H1 (cell line): ENCODE measurements around the gene FOXF2. TPM values are rescaled to one million over a fixed set of nuclear protein-coding genes. Genes with fewer than 3 reads are reported as not detected.

Experiments
- CTCF ChIA-PET: fragments of 300-600 bp; sonication (Branson Sonifier 250); formaldehyde crosslinking; loops from one replicate; lab custom pipeline; 2021; ENCODE audit not compliant: partially characterized antibody; lab: Charles Lee
- POLR2A ChIA-PET: fragments of 300-600 bp; sonication (Branson Sonifier 250); formaldehyde crosslinking; loops from one replicate; lab custom pipeline; 2021; ENCODE audit warnings: inconsistent platforms; ENCODE audit not compliant: partially characterized antibody; lab: Charles Lee
- DNase-seq, 2 experiments: peaks; one replicate each; pipeline versions ENCODE4 v3.0.0 to v3.0.0-alpha.2; 2010 to 2022; ENCODE audit warnings: low spot score in 2 of 2, low read depth in 1 of 2, mixed read lengths in 1 of 2
- FAIRE-seq: peaks from 2 replicates; lab custom pipeline; 2011; peaks lifted over from hg19 to GRCh38; lab: Jason Lieb, UNC
- H2AFZ ChIP-seq: 2 replicates; pipeline ENCODE4 v1.8.1; 2012; ENCODE audit warnings: low read length, inconsistent platforms
- H2AK5ac ChIP-seq: 2 replicates; pipeline ENCODE4 v1.6.1; 2013; ENCODE audit warnings: low read depth, low read length
- H2BK120ac ChIP-seq: replicated peaks from 2 replicates; pipeline ENCODE3; 2013; ENCODE audit warnings: low read depth, low read length, inconsistent platforms
- H2BK12ac ChIP-seq: 2 replicates; pipeline ENCODE4 v1.6.1; 2013; ENCODE audit warnings: low read depth, low read length
- H2BK15ac ChIP-seq: 2 replicates; pipeline ENCODE4 v1.6.1; 2013; ENCODE audit warnings: low read length
- H2BK20ac ChIP-seq: 2 replicates; pipeline ENCODE4 v1.6.1; 2013; ENCODE audit warnings: low read length
- H2BK5ac ChIP-seq: 2 replicates; pipeline ENCODE4 v1.6.1; 2013; ENCODE audit warnings: low read depth, low read length
- H3K14ac ChIP-seq: 2 replicates; pipeline ENCODE4 v1.6.1; 2013; ENCODE audit warnings: inconsistent platforms; ENCODE audit not compliant: insufficient read length
- H3K18ac ChIP-seq: 2 replicates; pipeline ENCODE4 v1.6.1; 2013; ENCODE audit warnings: low read length; ENCODE audit errors: extremely low read depth
- H3K23ac ChIP-seq: 2 replicates; pipeline ENCODE4 v1.6.1; 2013; ENCODE audit warnings: inconsistent platforms; ENCODE audit not compliant: insufficient read length
- H3K23me2 ChIP-seq: 2 replicates; pipeline ENCODE4 v1.6.1; 2013; ENCODE audit warnings: low read depth, low read length
- H3K27ac ChIP-seq: 2 replicates; pipeline ENCODE4 v1.6.1; 2011; ENCODE audit warnings: low read depth, low read length, inconsistent platforms
- H3K27me3 ChIP-seq, 4 experiments: replicated peaks in 1 of 4; 1 replicate in 1 of 4; 2 replicates in 3 of 4; pipeline versions ENCODE4 v1.6.1 to v1.8.1; 2011 to 2013; ENCODE audit warnings: low read length in 3 of 4, mild to moderate bottlenecking in 3 of 4, inconsistent platforms in 2 of 4, mixed read lengths in 2 of 4, moderate library complexity in 1 of 4; ENCODE audit not compliant: control insufficient read depth in 3 of 4, insufficient read depth in 3 of 4; ENCODE audit errors: extremely low read depth in 1 of 4
- H3K36me3 ChIP-seq, 4 experiments: 2 replicates each; pipeline versions ENCODE4 v1.6.1 to v1.8.1; 2011 to 2013; ENCODE audit warnings: mild to moderate bottlenecking in 4 of 4, low read length in 3 of 4, moderate library complexity in 2 of 4, control low read depth in 1 of 4, inconsistent platforms in 1 of 4; ENCODE audit not compliant: insufficient read depth in 4 of 4, control insufficient read depth in 2 of 4
- H3K4ac ChIP-seq: replicated peaks from 2 replicates; pipeline ENCODE3; 2013; ENCODE audit warnings: low read length, low read depth, mixed read lengths, inconsistent platforms; ENCODE audit not compliant: insufficient read length
- H3K4me1 ChIP-seq, 4 experiments: replicated peaks in 1 of 4; 1 replicate in 1 of 4; 2 replicates in 3 of 4; pipeline versions ENCODE4 v1.6.1 to v1.8.1; 2011 to 2013; ENCODE audit warnings: low read length in 3 of 4, inconsistent platforms in 2 of 4, mixed read lengths in 1 of 4; ENCODE audit not compliant: insufficient read depth in 4 of 4, control insufficient read depth in 3 of 4
- H3K4me2 ChIP-seq, 2 experiments: 2 replicates each; pipeline versions ENCODE4 v1.6.1 to v1.8.1; 2011 to 2013; ENCODE audit warnings: low read depth in 2 of 2, low read length in 2 of 2, control low read depth in 1 of 2, inconsistent platforms in 1 of 2, mild to moderate bottlenecking in 1 of 2; ENCODE audit not compliant: insufficient read depth in 1 of 2
- H3K4me3 ChIP-seq, 4 experiments: fragments of 200-600, 300-600 bp in 1 of 4; sonication (generic), shearing (Covaris generic), sonication (Bioruptor Twin) in 1 of 4; 2 replicates each; pipeline versions ENCODE4 v1.5.1 to v1.8.1; 2011 to 2016; ENCODE audit warnings: low read length in 4 of 4, low read depth in 3 of 4, control low read depth in 2 of 4, inconsistent platforms in 2 of 4, mild to moderate bottlenecking in 2 of 4, mixed read lengths in 1 of 4, moderate library complexity in 1 of 4; ENCODE audit not compliant: insufficient read depth in 2 of 4; ENCODE audit errors: extremely low read depth in 1 of 4
- H3K56ac ChIP-seq: replicated peaks from 2 replicates; pipeline ENCODE3; 2013; ENCODE audit warnings: low read depth, mild to moderate bottlenecking, mixed read lengths, low read length, inconsistent platforms; ENCODE audit not compliant: insufficient read length
- H3K79me1 ChIP-seq: 2 replicates; pipeline ENCODE4 v1.6.1; 2013; ENCODE audit warnings: low read depth, low read length, control low read depth
- H3K79me2 ChIP-seq, 2 experiments: 2 replicates each; pipeline versions ENCODE4 v1.6.1 to v1.8.1; 2012 to 2013; ENCODE audit warnings: low read length in 2 of 2, mild to moderate bottlenecking in 2 of 2, inconsistent platforms in 1 of 2; ENCODE audit not compliant: insufficient read depth in 2 of 2, control insufficient read depth in 1 of 2
- H3K9ac ChIP-seq, 4 experiments: replicated peaks in 1 of 4; 1 replicate in 1 of 4; 2 replicates in 3 of 4; pipeline versions ENCODE4 v1.6.1 to v1.8.1; 2011 to 2013; ENCODE audit warnings: low read depth in 3 of 4, low read length in 3 of 4, control low read depth in 2 of 4, mild to moderate bottlenecking in 2 of 4, moderate library complexity in 2 of 4, inconsistent platforms in 1 of 4; ENCODE audit errors: extremely low read depth in 1 of 4
- H3K9me3 ChIP-seq, 2 experiments: 2 replicates each; pipeline versions ENCODE4 v1.6.1 to v1.8.1; 2012 to 2013; ENCODE audit warnings: mild to moderate bottlenecking in 2 of 2, moderate library complexity in 2 of 2, control low read depth in 1 of 2, inconsistent platforms in 1 of 2, low read depth in 1 of 2, low read length in 1 of 2, mixed read lengths in 1 of 2; ENCODE audit not compliant: insufficient read depth in 2 of 2
- H4K20me1 ChIP-seq, 2 experiments: replicated peaks in 1 of 2; 2 replicates each; pipeline versions ENCODE3 to v1.8.1; 2011 to 2013; ENCODE audit warnings: inconsistent platforms in 2 of 2, low read length in 2 of 2, mild to moderate bottlenecking in 1 of 2; ENCODE audit not compliant: insufficient read depth in 2 of 2, control insufficient read depth in 1 of 2
- H4K5ac ChIP-seq: 2 replicates; pipeline ENCODE4 v1.6.1; 2013; ENCODE audit warnings: low read length, low read depth, mixed read lengths, inconsistent platforms; ENCODE audit not compliant: insufficient read length
- H4K8ac ChIP-seq: 2 replicates; pipeline ENCODE4 v1.8.0; 2013; ENCODE audit warnings: mild to moderate bottlenecking, moderate library complexity, low read length, inconsistent platforms; ENCODE audit not compliant: insufficient read depth; ENCODE audit errors: extremely low read depth
- H4K91ac ChIP-seq: replicated peaks from 2 replicates; pipeline ENCODE3; 2013; ENCODE audit warnings: low read length, mixed read lengths, inconsistent platforms; ENCODE audit not compliant: insufficient read length
- ASH2L ChIP-seq: fragments of 200-600, 300-600 bp; sonication (generic); IDR thresholded peaks from one replicate; pipeline ENCODE4 v1.7.1; 2017; ENCODE audit warnings: low read length
- CBX8 ChIP-seq: fragments of 300-800, 300-1000 bp; sonication (generic); IDR thresholded peaks from 2 replicates; pipeline ENCODE4 v1.7.1; 2016; ENCODE audit warnings: low read depth, low read length, borderline replicate concordance
- WGBS, 2 experiments: shearing (Covaris generic) in 1 of 2; methylation state at CpG; one replicate each; pipeline versions ENCODE4 v1.1.6 to v1.1.7; 2013 to 2015; ENCODE audit warnings: low lambda C conversion rate in 2 of 2, mixed read lengths in 2 of 2, inconsistent platforms in 1 of 2, low coverage in 1 of 2, missing lambda C conversion rate in 1 of 2; ENCODE audit not compliant: insufficient replicate concordance in 2 of 2, insufficient coverage in 1 of 2, insufficient read length in 1 of 2; ENCODE audit errors: extremely low coverage in 1 of 2, missing lambda C conversion rate in 1 of 2; 5-methylcytosine and 5-hydroxymethylcytosine counted together
- polyA plus RNA-seq, 7 experiments: library from polyadenylated mRNA; depleted of rRNA in 3 of 7; stranded (reverse) in 5 of 7; unstranded in 2 of 7; fragments of >200 nt in 5 of 7; fragments of 200-250 nt in 2 of 7; gene quantifications; 1 replicate in 5 of 7; 2 replicates in 1 of 7; 4 replicates in 1 of 7; pipeline versions ENCODE4 v1.2.1 to v1.2.3, GENCODE V29; 2011 to 2013; ENCODE audit warnings: missing spikeins in 2 of 7, mixed read lengths in 2 of 7
- total RNA-seq: library from RNA; stranded (reverse); fragmentation: NEBNext Ultra II Directional; extraction: Animal tissue kit (Norgen Biotek cat#: 25700); gene quantifications from 2 replicates; pipeline ENCODE4 v1.2.1, GENCODE V29; 2021

FOXF2 gene
- total and polyA plus RNA-seq, 2 of the 8 experiments (the other 6 are each of a cell fraction or from before 2014, with no cell fraction given) = 0.05 TPM; not detected in 1

DNA sequence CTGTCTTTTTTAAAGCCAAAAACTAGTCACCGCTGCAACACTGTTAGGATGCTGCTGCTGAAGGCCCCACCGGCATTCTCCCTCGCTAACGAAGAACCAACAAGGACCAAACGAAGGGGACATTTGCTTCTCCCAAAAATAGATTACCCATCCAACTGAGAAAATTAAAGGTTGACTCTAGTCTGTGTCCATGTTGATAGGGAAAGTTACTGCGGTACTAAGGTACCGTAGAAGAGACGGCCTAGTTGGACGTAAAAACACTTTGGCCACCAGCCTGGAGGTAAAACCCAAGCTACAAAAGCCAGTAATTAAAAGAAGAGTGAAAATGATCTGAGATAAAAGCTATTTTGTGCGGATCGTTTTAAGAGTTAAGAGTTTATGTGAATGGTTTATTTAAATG lies 11.8 kb upstream of the FOXF2 start:
- Histone ChIP-seq H3K36me3 (peaks cover 0 to 3% (median 0%) of the 10 kb centered on the region in 4 experiments; a peak in 1 of 8 replicates), H3K23me2 (peaks cover 6% of the 10 kb centered on the region; the same call in 1 of the 2 replicates), H3K4me2 (peak overlapping the region; percentile 54 to 67; a peak in 2 of 4 replicates)

More for the DNA sequence above, 11.8 kb upstream of the FOXF2 start:
- Histone ChIP-seq H3K4ac (no peak overlapping the region), H2BK12ac (no peak overlapping the region), H2AK5ac (no peak overlapping the region), H3K9ac (no peak overlapping the region), H3K79me1 (no peaks in the 10 kb centered on the region), H2BK15ac (no peak overlapping the region), H3K4me3 (peak overlapping the region in 1 of 4 experiments; percentile 53; a peak in 1 of 8 replicates), H4K91ac (no peak overlapping the region), H2BK5ac (no peak overlapping the region), H2BK20ac (no peak overlapping the region), H3K4me1 (peaks cover 0 to 19% (median 4%) of the 10 kb centered on the region in 4 experiments; a peak in 5 of 7 replicates), H3K14ac (no peak overlapping the region), H3K27me3 (peaks cover 63 to 83% (median 75%) of the 10 kb centered on the region in 4 experiments), H2BK120ac (no peak overlapping the region), H3K27ac (no peak overlapping the region), H3K79me2 (no peaks in the 10 kb centered on the region), H2AFZ (no peak overlapping the region), H4K20me1 (peaks cover 10 to 17% of the 10 kb centered on the region in 2 experiments), H3K9me3 (no peaks in the 10 kb centered on the region), H4K5ac (no peak overlapping the region), H4K8ac (no peak overlapping the region), H3K56ac (no peak overlapping the region), H3K18ac (no peak overlapping the region), H3K23ac (no peak overlapping the region)
- TF ChIP-seq CBX8 (0 out of 2 replicates have a peak, but pooled peaks have one; percentile 61), ASH2L (no peak)
- WGBS, 2 experiments = 15 to 100% methylated on average over 2 to 11 of the region's 11 CpGs
- no peak for DNase-seq
- CTCF ChIA-PET = interaction anchor here (1.0 to 2.6 kb wide), 7 partner anchors 9 to 67 kb away, joined by 3 to 10 read pairs (median 4); no protein-coding TSS in a partner anchor
- no peak for FAIRE-seq
- POLR2A ChIA-PET = interaction anchor here (1.4 to 2.6 kb wide), 3 partner anchors 9 to 19 kb away, joined by 3 to 7 read pairs (median 4); no protein-coding TSS in a partner anchor
